Activated CD4-positive, alpha-beta T cell treated with anti-CD3 and anti-CD28 coated beads, Interleukin-2, amount 10 ng/mL, durations not matched to agents 24 days and 14 days (primary cell): ENCODE data around the gene ZC2HC1C. TPM values are rescaled to one million over a fixed set of nuclear protein-coding genes. Genes with fewer than 3 reads are reported as not detected.
"Not testable (repeated sequence)": the region's sequence is repeated elsewhere in the genome, so short reads cannot be mapped to it uniquely, and the experiment has no call there.

ENCODE experiments used
- DNase-seq: peaks from one replicate; pipeline ENCODE4 v3.0.0; 2022
- H3K27ac Mint-ChIP-seq: one replicate; pipeline ENCODE4 v1.8.0; 2022; ENCODE audit warnings: mild to moderate bottlenecking, mixed read lengths
- H3K27me3 Mint-ChIP-seq: one replicate; pipeline ENCODE4 v1.8.0; 2022; ENCODE audit warnings: mixed read lengths
- H3K36me3 Mint-ChIP-seq: one replicate; pipeline ENCODE4 v1.8.0; 2022; ENCODE audit warnings: low read depth, mild to moderate bottlenecking, mixed read lengths
- H3K4me1 Mint-ChIP-seq: one replicate; pipeline ENCODE4 v1.8.0; 2021; ENCODE audit warnings: mixed read lengths
- H3K4me3 Mint-ChIP-seq: one replicate; pipeline ENCODE4 v1.8.0; 2022; ENCODE audit warnings: mild to moderate bottlenecking, moderate library complexity, mixed read lengths
- H3K9me3 Mint-ChIP-seq: one replicate; pipeline ENCODE4 v1.8.0; 2021; ENCODE audit warnings: mixed read lengths
- intact Hi-C: fragments of 100-400 bp; cut with micrococcal nuclease; formaldehyde crosslinking; loops from one replicate; pipeline ENCODE4 v1.15.1; 2023
- total RNA-seq: library from RNA; stranded (reverse); gene quantifications from 2 replicates; pipeline ENCODE4 v1.2.3, GENCODE V29; 2022

ZC2HC1C gene
- total RNA-seq, 1 donor from 2014 or later: 0.82 TPM

DNA sequence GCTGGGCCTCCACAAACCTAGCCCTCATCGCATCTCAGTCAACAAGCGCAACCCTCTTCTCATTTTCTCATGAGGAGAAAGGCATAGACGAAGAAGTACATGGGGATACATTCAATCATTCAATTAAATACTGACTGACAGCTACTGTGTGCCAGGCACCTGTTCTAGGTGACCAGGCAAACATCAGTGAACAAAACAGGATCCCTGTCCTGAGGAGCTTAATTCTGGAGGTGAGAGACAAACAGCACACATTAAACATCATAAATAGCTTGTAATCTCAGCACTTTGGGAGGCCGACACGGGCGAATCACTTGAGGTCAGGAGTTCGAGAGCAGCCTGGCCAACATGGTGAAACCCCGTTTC is 5.3 kb upstream of the ZC2HC1C start:
- H3K9me3 Mint-ChIP-seq: no peaks in the 10 kb centered on the region
- peak overlapping the region; percentile 100 for H3K4me3 Mint-ChIP-seq
- peak overlapping the region; percentile 97 for H3K27ac Mint-ChIP-seq
- intact Hi-C loops: loop anchor here (2.0 to 10.0 kb wide), 2 partner anchors 63 to 199 kb away; partner anchors contain the start of gene NEK9
- peaks cover 23% of the 10 kb centered on the region for H3K36me3 Mint-ChIP-seq
- no peaks in the 10 kb centered on the region for H3K27me3 Mint-ChIP-seq
- H3K4me1 Mint-ChIP-seq: peaks cover 33% of the 10 kb centered on the region
- DNase-seq: no peak

DNA sequence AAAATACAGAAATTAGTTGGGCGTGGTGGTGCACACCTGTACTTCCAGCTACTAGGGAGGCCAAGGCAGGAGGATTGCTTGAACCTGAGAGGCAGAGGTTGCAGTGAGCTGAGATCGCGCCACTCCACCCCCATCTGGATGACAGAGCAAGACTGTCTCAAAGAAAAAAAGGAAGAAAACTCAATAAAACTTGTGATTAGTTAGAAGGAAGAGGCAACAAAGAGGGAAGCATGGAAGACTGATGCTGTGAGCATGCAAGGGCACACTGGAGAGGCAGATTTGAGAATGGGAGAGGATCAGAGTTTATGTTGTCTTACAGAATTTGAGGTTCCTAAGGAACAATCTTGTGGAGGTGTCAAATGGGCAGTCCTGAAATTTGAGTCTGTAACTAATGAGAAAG is 2.8 kb upstream of the ZC2HC1C start:
- Mint-ChIP-seq H3K4me3 (no peak overlapping the region), H3K27ac (no peak overlapping the region), H3K4me1 (peaks cover 20% of the 10 kb centered on the region), H3K36me3 (peaks cover 2% of the 10 kb centered on the region), H3K9me3 (no peaks in the 10 kb centered on the region), H3K27me3 (no peaks in the 10 kb centered on the region)
- DNase-seq: no peak
- intact Hi-C loops: loop anchor here (10.0 kb wide), 1 partner anchor 202 kb away; no protein-coding TSS in a partner anchor

DNA sequence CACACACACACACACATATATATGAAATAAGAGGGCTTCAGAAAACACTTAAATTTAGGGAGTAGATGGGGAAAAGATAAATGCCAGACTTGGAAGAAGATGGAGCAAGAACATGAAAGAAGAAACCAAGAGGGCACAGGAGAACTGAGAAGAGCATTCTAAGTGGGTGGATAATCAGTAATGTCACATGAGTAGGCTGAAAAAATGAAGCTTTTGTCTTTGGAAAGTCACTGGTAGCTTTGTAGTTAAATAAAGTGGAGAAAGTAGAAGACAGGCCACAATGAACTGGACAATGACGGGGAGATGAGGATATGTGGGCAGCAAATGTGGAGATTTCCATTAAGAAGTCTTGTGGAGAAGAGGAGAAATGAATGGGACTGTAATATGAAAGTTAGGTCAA is 2.2 kb upstream of the ZC2HC1C start:
- Mint-ChIP-seq H3K27me3 (no peaks in the 10 kb centered on the region), H3K4me1 (peaks cover 18% of the 10 kb centered on the region), H3K36me3 (peaks cover 2% of the 10 kb centered on the region), H3K4me3 (no peak overlapping the region), H3K9me3 (no peaks in the 10 kb centered on the region), H3K27ac (no peak overlapping the region)
- no peak for DNase-seq
- intact Hi-C loops: loop anchor here (10.0 kb wide), 1 partner anchor 202 kb away; no protein-coding TSS in a partner anchor

DNA sequence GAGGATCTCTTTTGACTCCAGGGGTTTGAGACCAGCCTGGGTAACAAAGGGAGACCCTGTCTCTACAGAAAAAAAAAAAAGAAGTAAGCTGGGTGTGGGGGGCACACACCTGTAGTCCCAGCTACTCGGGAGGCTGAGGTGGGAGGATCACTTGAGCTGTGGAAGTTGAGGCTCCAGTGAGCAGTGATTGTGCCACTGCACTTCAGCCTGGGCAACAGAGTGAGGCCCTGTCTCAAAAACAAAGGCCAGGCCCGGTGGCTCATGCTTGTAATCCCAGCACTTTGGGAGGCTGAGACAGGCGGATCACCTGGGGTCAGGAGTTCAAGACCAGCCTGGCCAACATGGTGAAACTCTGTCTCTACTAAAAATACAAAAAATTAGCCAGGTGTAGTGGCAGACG is 1.7 kb upstream of the ZC2HC1C start:
- intact Hi-C loops: loop anchor here (2.0 to 10.0 kb wide), 3 partner anchors 17 to 203 kb away; partner anchors contain the start of genes EIF2B2 and MLH3
- H3K27ac Mint-ChIP-seq, H3K36me3 Mint-ChIP-seq, DNase-seq, H3K4me3 Mint-ChIP-seq, H3K9me3 Mint-ChIP-seq, H3K27me3 Mint-ChIP-seq: not testable (repeated sequence)
- H3K4me1 Mint-ChIP-seq: peaks cover 19% of the 10 kb centered on the region

DNA sequence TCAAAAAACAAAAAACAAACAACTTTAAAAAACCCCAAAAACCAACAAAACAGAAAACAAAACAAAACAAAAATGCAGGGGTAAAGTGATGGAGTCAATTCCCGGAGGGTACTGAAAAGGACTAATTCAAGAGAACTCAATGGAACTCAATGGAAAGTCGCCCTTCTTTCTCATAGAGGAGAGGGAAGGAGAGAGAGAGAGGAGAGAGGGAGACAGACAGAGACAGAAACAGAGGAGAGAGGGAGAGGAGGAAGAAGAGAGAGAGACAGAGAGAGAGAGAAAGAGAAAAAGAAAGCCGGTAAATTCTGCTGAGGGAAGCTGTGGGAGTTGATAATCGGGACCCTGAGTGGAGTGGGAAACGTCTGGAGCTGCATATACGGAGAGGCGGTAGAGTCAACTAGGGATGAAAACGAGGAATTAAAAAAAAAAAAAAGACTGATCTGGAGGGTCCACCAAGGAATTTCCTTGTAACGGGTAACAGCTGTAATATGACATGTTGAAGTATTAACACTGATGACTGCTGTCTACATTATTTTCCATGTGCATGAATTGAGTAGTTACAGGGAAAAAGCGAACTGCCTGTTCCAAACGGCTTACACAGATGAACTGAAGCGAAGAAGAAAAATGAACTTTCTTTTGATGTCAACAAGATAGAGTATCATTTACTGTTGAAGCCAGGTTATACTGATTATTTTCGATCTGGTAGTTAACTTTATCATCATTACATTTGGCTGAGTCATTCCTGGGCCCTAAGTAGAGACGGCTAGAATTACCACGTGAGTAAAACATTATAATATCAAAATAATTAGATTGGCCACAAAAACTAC is 934 bp upstream of the ZC2HC1C start:
- intact Hi-C loops: loop anchor here (2.0 to 10.0 kb wide), 3 partner anchors 18 to 204 kb away; partner anchors contain the start of genes EIF2B2 and MLH3
- H3K4me1 Mint-ChIP-seq: peaks cover 12% of the 10 kb centered on the region
- peaks cover 2% of the 10 kb centered on the region for H3K36me3 Mint-ChIP-seq
- H3K27me3 Mint-ChIP-seq: no peaks in the 10 kb centered on the region
- H3K9me3 Mint-ChIP-seq: no peaks in the 10 kb centered on the region
- no peak overlapping the region for H3K27ac Mint-ChIP-seq
- DNase-seq: no peak
- no peak overlapping the region for H3K4me3 Mint-ChIP-seq

DNA sequence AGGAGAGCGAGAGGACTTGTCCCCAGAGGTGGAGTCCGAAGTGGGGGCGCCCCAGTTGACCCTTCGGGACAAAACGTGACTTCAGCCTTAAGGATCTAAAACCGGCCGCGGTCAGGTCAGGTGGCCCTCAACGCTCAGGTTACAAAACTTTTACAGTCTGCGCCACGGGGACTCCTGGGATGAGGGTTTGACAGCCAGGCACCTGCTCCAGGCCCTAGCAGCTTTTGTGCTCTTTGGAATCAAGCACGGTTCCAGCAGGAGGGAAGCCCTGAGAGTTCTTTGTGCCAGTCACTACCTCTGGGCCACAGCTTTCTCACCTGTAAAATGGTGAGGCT is 337 bp downstream of the ZC2HC1C start:
- no peak overlapping the region for H3K4me3 Mint-ChIP-seq
- no peaks in the 10 kb centered on the region for H3K27me3 Mint-ChIP-seq
- no peak for DNase-seq
- H3K4me1 Mint-ChIP-seq: peaks cover 7% of the 10 kb centered on the region
- intact Hi-C loops: loop anchor here (2.0 to 10.0 kb wide), 3 partner anchors 19 to 205 kb away; partner anchors contain the start of genes EIF2B2 and MLH3
- H3K27ac Mint-ChIP-seq: peak overlapping the region; percentile 88
- no peaks in the 10 kb centered on the region for H3K9me3 Mint-ChIP-seq
- H3K36me3 Mint-ChIP-seq: no peaks in the 10 kb centered on the region

DNA sequence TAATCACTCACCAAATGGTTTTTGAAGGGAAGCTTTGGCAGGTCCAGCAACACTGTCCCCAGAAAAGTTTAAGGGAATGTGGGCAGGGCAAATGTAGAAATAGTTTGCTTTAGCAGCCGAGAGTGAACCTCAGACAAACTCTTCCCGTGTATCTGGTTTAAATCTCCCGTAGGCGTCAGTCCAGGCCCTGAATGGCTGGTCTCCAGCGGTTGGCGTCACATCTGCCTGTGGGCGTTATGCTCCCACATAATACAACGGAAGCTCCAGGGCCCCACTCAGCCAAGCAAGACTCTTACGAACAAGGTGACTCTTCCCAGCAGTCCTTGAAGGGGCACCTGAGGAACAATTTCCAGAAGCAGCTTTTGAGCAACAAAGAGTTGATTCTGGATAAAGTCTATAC is 942 bp downstream of the ZC2HC1C start:
- no peaks in the 10 kb centered on the region for H3K36me3 Mint-ChIP-seq
- no peaks in the 10 kb centered on the region for H3K9me3 Mint-ChIP-seq
- intact Hi-C loops: no loop called here
- H3K4me1 Mint-ChIP-seq: peaks cover 7% of the 10 kb centered on the region
- H3K27ac Mint-ChIP-seq: no peak overlapping the region
- peak overlapping the region; percentile 14 for H3K4me3 Mint-ChIP-seq
- no peaks in the 10 kb centered on the region for H3K27me3 Mint-ChIP-seq
- DNase-seq: no peak

DNA sequence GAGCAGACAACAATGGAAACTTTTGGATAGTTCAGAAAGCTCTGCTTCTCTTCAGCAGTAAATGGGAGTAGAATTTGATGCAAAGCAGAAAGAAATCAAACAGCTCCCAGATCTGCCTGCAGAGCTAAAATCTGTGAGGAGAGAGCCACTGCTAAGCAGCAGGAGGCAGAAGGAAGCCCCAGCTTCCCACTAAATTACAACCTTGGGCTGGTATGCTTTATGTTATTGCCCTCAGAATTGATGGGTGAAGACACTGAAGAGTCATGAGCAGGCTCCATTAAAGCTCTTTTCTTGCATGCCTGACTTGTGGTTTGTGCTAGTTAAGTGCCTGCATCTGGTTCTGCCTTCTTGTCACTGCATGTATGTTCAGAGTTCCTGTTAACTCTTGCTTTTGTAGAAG is 8.4 kb downstream of the ZC2HC1C start:
- no peak overlapping the region for H3K27ac Mint-ChIP-seq
- no peaks in the 10 kb centered on the region for H3K9me3 Mint-ChIP-seq
- H3K36me3 Mint-ChIP-seq: peaks cover 11% of the 10 kb centered on the region
- intact Hi-C loops: no loop called here
- no peak for DNase-seq
- H3K4me1 Mint-ChIP-seq: peaks cover 2% of the 10 kb centered on the region
- H3K4me3 Mint-ChIP-seq: no peak overlapping the region
- H3K27me3 Mint-ChIP-seq: no peaks in the 10 kb centered on the region

DNA sequence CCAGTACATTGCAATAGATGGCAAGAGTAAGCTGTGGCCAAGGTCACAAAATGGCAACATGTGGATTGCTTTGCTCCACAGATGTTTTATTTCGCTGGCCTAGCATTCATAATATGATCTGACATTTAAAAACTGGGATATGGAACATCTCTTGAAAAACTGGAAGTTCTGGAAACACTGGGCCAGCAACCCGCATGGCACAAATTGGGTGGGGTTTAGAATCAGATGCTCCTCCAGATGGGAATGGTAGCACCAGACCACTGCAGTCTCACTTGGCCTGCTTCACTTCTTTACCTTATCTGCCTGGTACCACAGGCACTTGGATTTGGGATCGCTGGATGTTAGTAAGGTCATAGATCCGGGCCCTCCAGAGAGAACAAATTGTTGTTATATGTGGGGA is 10.1 kb downstream of the ZC2HC1C start:
- H3K4me3 Mint-ChIP-seq: no peak overlapping the region
- intact Hi-C loops: no loop called here
- H3K27ac Mint-ChIP-seq: no peak overlapping the region
- H3K4me1 Mint-ChIP-seq: peaks cover 2% of the 10 kb centered on the region
- peaks cover 22% of the 10 kb centered on the region for H3K36me3 Mint-ChIP-seq
- no peaks in the 10 kb centered on the region for H3K27me3 Mint-ChIP-seq
- no peak for DNase-seq
- no peaks in the 10 kb centered on the region for H3K9me3 Mint-ChIP-seq

DNA sequence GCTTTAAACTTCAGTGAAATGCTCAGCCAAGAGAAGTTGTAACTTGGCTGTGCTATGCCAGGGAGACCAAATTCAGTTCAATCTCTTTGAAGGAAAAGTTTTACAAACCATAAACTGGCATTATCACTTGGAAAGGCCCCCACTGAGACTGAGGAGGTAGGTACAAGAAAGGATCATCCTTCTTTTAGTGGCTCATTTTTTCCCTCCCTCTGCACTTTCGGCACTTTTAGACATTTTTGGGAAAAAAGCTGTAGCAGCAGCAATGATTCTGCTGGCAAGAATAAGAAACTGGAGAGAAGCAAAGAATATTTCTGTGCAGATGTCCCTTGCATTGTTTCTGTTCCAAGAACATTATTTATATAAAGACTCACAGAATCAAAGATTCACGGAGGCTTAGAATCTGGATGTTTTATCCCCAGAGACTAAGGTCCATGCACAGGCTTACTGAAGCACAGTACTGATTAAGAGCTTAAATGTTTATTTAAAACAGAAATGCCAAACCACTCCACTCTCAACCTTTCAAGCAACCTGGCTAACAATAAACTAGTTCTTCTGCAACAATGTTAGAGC is 12.3 kb downstream of the ZC2HC1C start:
- DNase-seq: no peak
- H3K36me3 Mint-ChIP-seq: peaks cover 35% of the 10 kb centered on the region
- no peak overlapping the region for H3K27ac Mint-ChIP-seq
- intact Hi-C loops: no loop called here
- no peaks in the 10 kb centered on the region for H3K27me3 Mint-ChIP-seq
- no peaks in the 10 kb centered on the region for H3K9me3 Mint-ChIP-seq
- no peak overlapping the region for H3K4me3 Mint-ChIP-seq
- H3K4me1 Mint-ChIP-seq: no peaks in the 10 kb centered on the region

DNA sequence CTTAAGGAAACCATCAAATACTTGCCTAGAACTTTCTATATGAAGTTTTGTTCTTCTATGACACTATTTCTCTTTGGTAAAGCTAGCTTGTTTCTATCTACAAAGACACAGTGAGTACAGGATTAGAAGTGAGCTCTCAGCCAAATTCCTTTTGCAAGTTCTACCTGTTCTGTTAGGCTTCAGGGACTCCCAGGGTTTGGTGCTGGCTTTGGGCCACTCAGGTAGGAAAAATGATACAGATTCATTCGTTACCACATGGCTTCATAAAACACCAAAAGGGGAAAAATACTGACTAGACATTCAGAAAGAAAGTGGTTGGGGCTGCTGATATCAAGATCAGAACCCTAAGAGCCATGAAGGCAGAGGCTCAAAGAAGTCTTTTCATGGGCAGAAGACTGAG is 13.8 kb downstream of the ZC2HC1C start:
- no peak overlapping the region for H3K4me3 Mint-ChIP-seq
- no peaks in the 10 kb centered on the region for H3K4me1 Mint-ChIP-seq
- H3K36me3 Mint-ChIP-seq: peaks cover 39% of the 10 kb centered on the region
- DNase-seq: no peak
- H3K9me3 Mint-ChIP-seq: no peaks in the 10 kb centered on the region
- H3K27me3 Mint-ChIP-seq: no peaks in the 10 kb centered on the region
- intact Hi-C loops: no loop called here
- no peak overlapping the region for H3K27ac Mint-ChIP-seq

DNA sequence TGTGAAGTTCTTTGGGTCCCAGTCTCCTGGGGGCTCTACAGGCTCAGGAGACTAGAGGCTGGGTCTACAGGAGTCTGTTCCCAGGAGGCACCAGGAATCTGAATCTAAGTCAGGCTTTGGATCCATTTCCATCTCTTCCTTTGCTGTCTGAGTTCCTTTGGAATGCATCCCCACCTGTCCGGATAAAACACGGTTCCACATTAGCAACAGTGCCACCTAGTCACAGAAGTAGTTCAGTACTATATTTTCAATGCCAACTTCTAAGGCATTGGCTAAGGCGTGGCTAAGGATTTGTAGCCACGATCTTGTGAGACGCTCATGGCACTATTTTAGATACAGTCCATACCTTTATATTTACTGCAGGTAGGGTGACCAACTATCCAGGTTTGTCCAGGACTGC is 15.1 kb downstream of the ZC2HC1C start:
- no peaks in the 10 kb centered on the region for H3K27me3 Mint-ChIP-seq
- no peak overlapping the region for H3K27ac Mint-ChIP-seq
- H3K9me3 Mint-ChIP-seq: no peaks in the 10 kb centered on the region
- no peak for DNase-seq
- no peaks in the 10 kb centered on the region for H3K4me1 Mint-ChIP-seq
- no peak overlapping the region for H3K4me3 Mint-ChIP-seq
- peaks cover 43% of the 10 kb centered on the region for H3K36me3 Mint-ChIP-seq
- intact Hi-C loops: no loop called here

DNA sequence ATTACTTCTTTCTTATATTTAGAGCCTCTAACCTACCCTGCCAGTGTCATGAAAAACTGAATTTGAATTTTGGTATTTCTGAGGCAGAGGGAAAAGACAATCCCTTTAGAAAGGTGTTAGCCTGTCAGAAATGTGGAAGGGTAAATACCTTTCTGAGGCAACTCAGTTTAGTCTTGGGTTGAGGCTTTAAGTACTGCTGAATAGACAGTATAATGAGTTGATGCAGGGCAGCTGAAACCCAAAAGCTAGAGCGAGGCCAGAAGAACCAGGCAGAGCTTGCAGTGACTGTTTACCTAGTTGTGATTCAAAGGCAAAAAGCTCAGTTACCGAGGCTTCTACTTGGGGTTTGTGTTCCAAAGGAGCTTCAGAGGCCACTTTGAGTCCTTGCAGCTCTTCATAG is 18.7 kb downstream of the ZC2HC1C start:
- no peak for DNase-seq
- no peaks in the 10 kb centered on the region for H3K27me3 Mint-ChIP-seq
- H3K27ac Mint-ChIP-seq: no peak overlapping the region
- H3K9me3 Mint-ChIP-seq: no peaks in the 10 kb centered on the region
- no peaks in the 10 kb centered on the region for H3K4me1 Mint-ChIP-seq
- peaks cover 41% of the 10 kb centered on the region for H3K36me3 Mint-ChIP-seq
- intact Hi-C loops: loop anchor here (1.0 kb wide), 2 partner anchors 143 to 227 kb away; no protein-coding TSS in a partner anchor
- no peak overlapping the region for H3K4me3 Mint-ChIP-seq

DNA sequence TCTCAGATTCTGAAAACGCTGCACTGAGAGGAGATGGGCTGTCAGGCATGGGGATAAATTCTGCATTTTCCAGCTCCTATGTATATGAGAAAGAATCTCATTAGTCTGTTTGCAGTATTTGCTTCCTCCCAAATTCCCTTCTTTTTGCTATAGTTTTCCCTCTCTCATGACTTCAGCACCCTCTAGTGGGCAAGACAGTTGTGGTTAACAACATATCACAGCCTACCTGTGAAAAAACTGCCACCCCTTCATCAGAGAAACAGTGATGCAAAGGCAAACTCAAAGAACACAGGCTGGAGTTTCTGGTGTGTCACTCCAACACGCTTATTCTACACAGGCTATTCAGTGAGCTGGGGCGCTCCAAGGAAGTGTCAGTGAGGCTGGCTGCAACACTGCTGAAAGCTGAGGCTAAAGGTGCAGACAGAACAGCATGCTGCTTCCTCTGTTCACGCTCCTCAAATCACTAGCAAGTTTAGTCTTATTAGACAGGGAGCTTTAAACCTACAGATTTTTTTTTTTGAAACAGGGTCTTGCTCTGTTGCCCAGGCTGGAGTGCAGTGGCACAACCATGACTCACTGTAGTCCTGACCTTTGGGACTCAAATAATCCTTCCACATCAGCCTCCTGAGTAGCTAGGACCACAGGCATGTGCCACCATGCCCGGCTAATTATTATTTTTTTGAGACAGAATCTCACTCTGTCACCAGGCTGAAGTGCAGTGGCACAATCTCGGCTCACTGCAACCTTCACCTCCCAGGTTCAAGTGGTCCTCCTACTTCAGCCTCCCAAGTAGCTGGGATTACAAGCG is 19.3 kb downstream of the ZC2HC1C start:
- Mint-ChIP-seq H3K27me3 (no peaks in the 10 kb centered on the region), H3K9me3 (no peaks in the 10 kb centered on the region), H3K4me1 (no peaks in the 10 kb centered on the region), H3K36me3 (peaks cover 42% of the 10 kb centered on the region), H3K27ac (no peak overlapping the region), H3K4me3 (no peak overlapping the region)
- intact Hi-C loops: loop anchor here (1.0 kb wide), 2 partner anchors 143 to 227 kb away; no protein-coding TSS in a partner anchor
- peak; percentile 86 for DNase-seq
